ENCODE results near the gene C1orf198.

GRCh38 chr1:230832476-230832875 lies 35.8 kb downstream of the C1orf198 start:
- TF ChIP-seq ZNF274 (IDR thresholded peaks at IDR 0.05; ENCODE audit: low read depth, low read length) (no peak), SUZ12 (IDR thresholded peaks at IDR 0.05; ENCODE audit: extremely low read depth, insufficient read depth, insufficient read length) (no peak), YY1 (IDR thresholded peaks at IDR 0.05; ENCODE audit: insufficient read depth, insufficient read length) (no peak)
